Measurements from ENCODE around the gene FSIP1. TPM values are rescaled to one million over a fixed set of nuclear protein-coding genes. Genes with fewer than 3 reads are reported as not detected.

Gene FSIP1
- total and polyA plus RNA-seq, 9 of the 15 experiments (the other 6 are each of a cell fraction or from before 2014, with no cell fraction given), result 0.07 to 0.51 (median 0.29) TPM

DNA sequence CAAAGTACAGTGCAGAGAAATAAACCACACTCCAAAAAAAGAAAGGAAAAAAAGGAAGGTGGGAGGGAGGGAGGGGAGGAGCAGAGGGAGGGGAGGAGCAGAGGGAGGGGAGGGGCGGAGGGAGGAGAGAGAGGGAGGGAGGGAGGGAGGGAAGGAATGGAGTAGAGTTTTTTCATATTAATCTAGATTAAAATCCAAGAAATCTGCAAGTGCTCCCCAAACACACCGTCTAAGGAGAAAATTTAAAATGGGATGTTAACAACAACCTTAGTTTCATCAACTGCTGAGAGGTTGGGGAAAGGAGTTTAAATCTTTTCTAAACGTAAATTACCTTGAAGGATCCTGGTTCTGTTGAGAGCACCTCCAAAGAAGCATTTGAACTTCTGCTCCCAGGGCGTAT, 6.6 kb downstream of the FSIP1 start:
- no peak overlapping the region for H3K4me3 ChIP-seq
- peak; percentile 49 for TF ChIP-seq PCBP2 (IDR thresholded peaks at IDR 0.05; ENCODE audit: low read depth, low read length, poor library complexity, severe bottlenecking)
- TF ChIP-seq HNRNPK (IDR thresholded peaks at IDR 0.05; ENCODE audit: low read depth, low read length, poor library complexity, severe bottlenecking), result peak; percentile 66
- no peak for TF ChIP-seq NFATC3 (IDR thresholded peaks at IDR 0.05)
- H4K20me1 ChIP-seq (replicated peaks; ENCODE audit: control insufficient read depth, insufficient read depth, low read length), result no peaks in the 10 kb centered on the region
- POLR2A ChIA-PET, result interaction anchor here (0.9 kb wide), 1 partner anchor 19 kb away, joined by 3 read pairs; no protein-coding TSS in a partner anchor
- no peak overlapping the region for H3K9ac ChIP-seq (ENCODE audit: insufficient read depth in 1 of 2, low read depth in 2 of 2, low read length in 2 of 2)
- H3K79me2 ChIP-seq (ENCODE audit: control insufficient read depth, insufficient read depth, low read length), result no peaks in the 10 kb centered on the region
- no peaks in the 10 kb centered on the region for H3K9me1 ChIP-seq (ENCODE audit: control insufficient read depth, insufficient read depth, low read length)
- no peak overlapping the region for H3K4me2 ChIP-seq (ENCODE audit: insufficient read depth, low read length)
- H3K27me3 ChIP-seq (ENCODE audit: control insufficient read depth in 2 of 2, insufficient read depth in 2 of 2, low read length in 2 of 2), result no peaks in the 10 kb centered on the region
- H2AFZ ChIP-seq (ENCODE audit: low read depth, low read length), result no peak overlapping the region
- peak in 1 of 4 experiments; percentile 19 for DNase-seq (ENCODE audit: extremely low read depth in 1 of 4, low spot score in 3 of 4)
- no peaks in the 10 kb centered on the region; a peak in 2 of 5 replicates for H3K4me1 ChIP-seq (replicated peaks in 1 of 2; ENCODE audit: control insufficient read depth in 2 of 2, insufficient read depth in 2 of 2, low read length in 2 of 2)
- intact Hi-C loops (cut with micrococcal nuclease), result no loop called here
- no TSS peak for BruUV-seq (replicated peaks)
- CTCF ChIA-PET (ENCODE audit: low intra/inter-chr PET ratio), result no interaction called here
- H3K27ac ChIP-seq (ENCODE audit: extremely low read depth, low read depth, low read length), result no peak overlapping the region
- ATAC-seq, result no peak
- in situ Hi-C loops (cut with MboI), result loop anchor here (25.0 kb wide), 1 partner anchor 236 kb away; no protein-coding TSS in a partner anchor
- 68% methylated on average over 3 of the region's 4 CpGs for WGBS (ENCODE audit: insufficient coverage, low coverage, missing lambda C conversion rate)
- no peak for FAIRE-seq
- no peaks in the 10 kb centered on the region for H3K36me3 ChIP-seq (ENCODE audit: control insufficient read depth, insufficient read depth, low read length)
- H3K9me3 ChIP-seq (replicated peaks; ENCODE audit: control insufficient read depth, insufficient read depth, low read depth, low read length), result no peaks in the 10 kb centered on the region; the same call in 1 of the 2 replicates

DNA sequence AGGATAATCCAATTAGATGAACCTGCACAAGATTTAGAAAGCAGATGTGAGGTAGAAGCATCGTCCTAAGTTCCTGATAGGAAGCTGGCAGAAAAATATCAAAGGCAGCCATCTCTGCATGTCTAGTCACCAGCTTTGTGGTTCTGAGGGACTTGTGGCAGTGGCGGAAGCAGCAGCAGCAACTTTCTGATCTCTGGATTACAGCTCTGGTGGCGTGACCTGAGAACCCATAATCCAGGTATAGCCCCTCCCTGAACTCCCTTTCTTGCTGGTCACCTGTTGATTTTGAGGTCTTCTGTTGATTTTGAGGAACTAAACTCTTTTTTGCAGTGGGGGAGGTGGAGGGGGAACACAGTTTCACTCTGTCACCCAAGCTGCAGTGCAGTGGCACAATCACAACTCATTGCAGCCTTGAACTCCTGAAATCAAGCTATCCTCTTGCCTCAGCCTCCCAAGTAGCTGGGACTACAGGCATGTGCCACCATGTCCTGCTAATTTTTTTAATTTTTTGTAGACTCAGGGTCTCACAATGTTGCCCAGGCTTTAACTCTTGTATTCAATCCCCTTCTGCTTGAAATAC, 7.9 kb downstream of the FSIP1 start:
- no peaks in the 10 kb centered on the region for H3K36me3 ChIP-seq (ENCODE audit: control insufficient read depth, insufficient read depth, low read length)
- no peak for ATAC-seq
- no peaks in the 10 kb centered on the region for H4K20me1 ChIP-seq (replicated peaks; ENCODE audit: control insufficient read depth, insufficient read depth, low read length)
- H3K4me2 ChIP-seq (ENCODE audit: insufficient read depth, low read length), result no peak overlapping the region
- no peak for FAIRE-seq
- no peak overlapping the region for H3K4me3 ChIP-seq
- no peak for DNase-seq (ENCODE audit: extremely low read depth in 1 of 4, low spot score in 3 of 4)
- no peaks in the 10 kb centered on the region for H3K27me3 ChIP-seq (ENCODE audit: control insufficient read depth in 2 of 2, insufficient read depth in 2 of 2, low read length in 2 of 2)
- peak overlapping the region; percentile 49; the same call in 1 of the 2 replicates for H2AFZ ChIP-seq (ENCODE audit: low read depth, low read length)
- H3K9me3 ChIP-seq (replicated peaks; ENCODE audit: control insufficient read depth, insufficient read depth, low read depth, low read length), result no peaks in the 10 kb centered on the region
- WGBS (ENCODE audit: insufficient coverage, low coverage, missing lambda C conversion rate), result 46% methylated on average over 3 of the region's 3 CpGs
- H3K9me1 ChIP-seq (ENCODE audit: control insufficient read depth, insufficient read depth, low read length), result no peaks in the 10 kb centered on the region
- no peaks in the 10 kb centered on the region for H3K79me2 ChIP-seq (ENCODE audit: control insufficient read depth, insufficient read depth, low read length)
- intact Hi-C loops (cut with micrococcal nuclease) (no loop called here), in situ Hi-C loops (cut with MboI) (loop anchor here (25.0 kb wide), 1 partner anchor 238 kb away; no protein-coding TSS in a partner anchor)
- CTCF ChIA-PET (ENCODE audit: low intra/inter-chr PET ratio), result no interaction called here
- no peak overlapping the region for H3K27ac ChIP-seq (ENCODE audit: extremely low read depth, low read depth, low read length)
- no peaks in the 10 kb centered on the region; a peak in 2 of 5 replicates for H3K4me1 ChIP-seq (replicated peaks in 1 of 2; ENCODE audit: control insufficient read depth in 2 of 2, insufficient read depth in 2 of 2, low read length in 2 of 2)
- BruUV-seq (replicated peaks), result no TSS peak
- no peak overlapping the region for H3K9ac ChIP-seq (ENCODE audit: insufficient read depth in 1 of 2, low read depth in 2 of 2, low read length in 2 of 2)
- POLR2A ChIA-PET, result interaction anchor here (0.6 to 1.0 kb wide), 4 partner anchors 12 to 489 kb away, joined by 3 read pairs; no protein-coding TSS in a partner anchor
- TF ChIP-seq ESRRB (CRISPR knock-in tag; IDR thresholded peaks at IDR 0.05; ENCODE audit: borderline replicate concordance) (no peak), CBX3 (IDR thresholded peaks at IDR 0.05; ENCODE audit: borderline replicate concordance in 1 of 2, low read length in 2 of 2) (no peak), ZKSCAN1 (IDR thresholded peaks at IDR 0.05; ENCODE audit: low read depth, low read length) (no peak), ZNF23 (CRISPR knock-in tag; IDR thresholded peaks at IDR 0.05) (no peak), ELK3 (CRISPR knock-in tag; IDR thresholded peaks at IDR 0.05) (no peak), TFAM (CRISPR knock-in tag; conservative IDR thresholded peaks at IDR 0.05) (no peak)
- TF ChIP-seq, protein P1, sequence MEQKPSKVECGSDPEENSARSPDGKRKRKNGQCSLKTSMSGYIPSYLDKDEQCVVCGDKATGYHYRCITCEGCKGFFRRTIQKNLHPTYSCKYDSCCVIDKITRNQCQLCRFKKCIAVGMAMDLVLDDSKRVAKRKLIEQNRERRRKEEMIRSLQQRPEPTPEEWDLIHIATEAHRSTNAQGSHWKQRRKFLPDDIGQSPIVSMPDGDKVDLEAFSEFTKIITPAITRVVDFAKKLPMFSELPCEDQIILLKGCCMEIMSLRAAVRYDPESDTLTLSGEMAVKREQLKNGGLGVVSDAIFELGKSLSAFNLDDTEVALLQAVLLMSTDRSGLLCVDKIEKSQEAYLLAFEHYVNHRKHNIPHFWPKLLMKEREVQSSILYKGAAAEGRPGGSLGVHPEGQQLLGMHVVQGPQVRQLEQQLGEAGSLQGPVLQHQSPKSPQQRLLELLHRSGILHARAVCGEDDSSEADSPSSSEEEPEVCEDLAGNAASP (IDR thresholded peaks at IDR 0.05), result no peak

All from K562 (cell line).